AG04449 (cell line): Measurements from ENCODE around the gene TPBGL.

Experiments used
- CTCF ChIA-PET: fragments of 350-600 bp; formaldehyde crosslinking; extraction: SDS; loops from one replicate; lab custom pipeline; 2021; ENCODE audit warnings: antibody characterized with exemption; lab: Yijun Ruan, JAX
- POLR2A ChIA-PET: fragments of 400-600, 350-600 bp; formaldehyde crosslinking; extraction: SDS; loops from one replicate; lab custom pipeline; 2020; ENCODE audit warnings: antibody characterized with exemption, inconsistent platforms; lab: Yijun Ruan, JAX
- DNase-seq: peaks from one replicate; pipeline ENCODE4 v3.0.0-alpha.2; 2010; ENCODE audit warnings: low read depth, low spot score
- H3K4me3 ChIP-seq: 2 replicates; pipeline ENCODE4 v1.5.1; 2011; ENCODE audit warnings: low read depth, mild to moderate bottlenecking, control low read depth, low read length
- TF ChIP-seq, protein P1 (sequence below): IDR thresholded peaks from one replicate; pipeline ENCODE4 v1.5.1; 2011; ENCODE audit warnings: mild to moderate bottlenecking, moderate library complexity, low read length, control low read depth, inconsistent platforms; ENCODE audit not compliant: insufficient read depth; ENCODE audit errors: missing control alignments

TPBGL gene

DNA sequence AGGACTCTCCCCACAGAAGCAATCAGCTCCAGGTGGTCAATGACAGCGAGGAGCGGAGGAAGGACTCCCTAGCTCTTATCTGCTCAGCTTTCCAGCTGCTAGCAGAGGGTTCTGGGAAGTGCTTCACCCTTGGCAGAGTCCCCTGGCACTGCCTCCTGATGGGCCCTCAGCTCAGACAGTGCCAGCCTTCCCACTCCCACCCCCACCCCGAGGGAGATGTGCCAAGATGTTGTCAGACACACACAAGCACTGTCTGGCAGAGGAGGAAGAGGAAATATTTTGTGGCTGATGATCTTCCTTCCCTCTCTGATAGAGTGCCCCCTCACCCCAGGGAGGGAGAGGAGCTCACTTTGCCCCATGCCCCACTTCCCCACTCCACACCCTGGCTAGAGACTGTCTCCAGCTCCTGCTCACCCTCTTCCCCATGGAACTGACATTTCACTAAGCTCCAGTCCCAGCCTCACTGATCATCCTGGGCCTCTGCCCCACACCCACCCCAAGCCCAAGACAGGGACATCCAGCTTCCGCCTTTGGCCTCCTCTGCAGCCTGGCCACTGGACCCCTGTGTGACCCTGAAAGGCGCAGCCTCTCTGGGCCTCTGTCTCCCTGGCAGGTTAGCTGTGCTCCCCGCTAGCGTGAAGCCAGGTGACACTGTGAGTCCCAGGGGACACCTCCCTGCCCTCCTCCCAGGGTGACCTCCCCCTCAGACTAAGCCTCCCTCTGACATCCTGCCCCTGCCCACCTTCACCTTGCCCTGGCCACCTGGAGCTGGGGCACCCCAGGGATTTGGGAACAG is 45.2 kb upstream of the TPBGL start:
- TF ChIP-seq, protein P1, sequence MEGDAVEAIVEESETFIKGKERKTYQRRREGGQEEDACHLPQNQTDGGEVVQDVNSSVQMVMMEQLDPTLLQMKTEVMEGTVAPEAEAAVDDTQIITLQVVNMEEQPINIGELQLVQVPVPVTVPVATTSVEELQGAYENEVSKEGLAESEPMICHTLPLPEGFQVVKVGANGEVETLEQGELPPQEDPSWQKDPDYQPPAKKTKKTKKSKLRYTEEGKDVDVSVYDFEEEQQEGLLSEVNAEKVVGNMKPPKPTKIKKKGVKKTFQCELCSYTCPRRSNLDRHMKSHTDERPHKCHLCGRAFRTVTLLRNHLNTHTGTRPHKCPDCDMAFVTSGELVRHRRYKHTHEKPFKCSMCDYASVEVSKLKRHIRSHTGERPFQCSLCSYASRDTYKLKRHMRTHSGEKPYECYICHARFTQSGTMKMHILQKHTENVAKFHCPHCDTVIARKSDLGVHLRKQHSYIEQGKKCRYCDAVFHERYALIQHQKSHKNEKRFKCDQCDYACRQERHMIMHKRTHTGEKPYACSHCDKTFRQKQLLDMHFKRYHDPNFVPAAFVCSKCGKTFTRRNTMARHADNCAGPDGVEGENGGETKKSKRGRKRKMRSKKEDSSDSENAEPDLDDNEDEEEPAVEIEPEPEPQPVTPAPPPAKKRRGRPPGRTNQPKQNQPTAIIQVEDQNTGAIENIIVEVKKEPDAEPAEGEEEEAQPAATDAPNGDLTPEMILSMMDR: no peak
- no peak overlapping the region for H3K4me3 ChIP-seq
- CTCF ChIA-PET: interaction anchor here (0.9 to 3.8 kb wide), 8 partner anchors 10 to 266 kb away, joined by 3 to 47 read pairs (median 4); no protein-coding TSS in a partner anchor
- no peak for DNase-seq
- POLR2A ChIA-PET: no interaction called here

DNA sequence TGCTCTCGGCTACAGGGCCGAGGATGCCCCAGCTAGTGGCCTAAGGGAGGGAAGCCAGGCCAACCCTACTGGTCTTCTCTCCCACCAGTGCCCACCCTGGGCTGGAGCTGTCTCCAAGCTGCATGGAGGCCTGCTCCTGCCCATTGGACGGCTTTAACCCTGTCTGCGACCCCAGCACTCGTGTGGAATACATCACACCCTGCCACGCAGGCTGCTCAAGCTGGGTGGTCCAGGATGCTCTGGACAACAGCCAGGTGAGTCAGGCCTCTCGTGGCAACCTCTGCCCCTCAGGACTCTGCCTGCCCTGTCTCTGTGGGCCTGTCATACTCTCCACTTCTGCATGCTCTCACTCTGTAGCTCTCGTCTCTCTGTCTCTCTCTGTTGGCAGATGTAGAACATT is 44.1 kb upstream of the TPBGL start:
- TF ChIP-seq, protein P1: no peak
- CTCF ChIA-PET: interaction anchor here (1.0 to 3.8 kb wide), 8 partner anchors 9 to 267 kb away, joined by 3 to 47 read pairs (median 4); no protein-coding TSS in a partner anchor
- POLR2A ChIA-PET: interaction anchor here (0.7 kb wide), 1 partner anchor 225 kb away, joined by 4 read pairs; no protein-coding TSS in a partner anchor
- DNase-seq: no peak
- no peak overlapping the region for H3K4me3 ChIP-seq

DNA sequence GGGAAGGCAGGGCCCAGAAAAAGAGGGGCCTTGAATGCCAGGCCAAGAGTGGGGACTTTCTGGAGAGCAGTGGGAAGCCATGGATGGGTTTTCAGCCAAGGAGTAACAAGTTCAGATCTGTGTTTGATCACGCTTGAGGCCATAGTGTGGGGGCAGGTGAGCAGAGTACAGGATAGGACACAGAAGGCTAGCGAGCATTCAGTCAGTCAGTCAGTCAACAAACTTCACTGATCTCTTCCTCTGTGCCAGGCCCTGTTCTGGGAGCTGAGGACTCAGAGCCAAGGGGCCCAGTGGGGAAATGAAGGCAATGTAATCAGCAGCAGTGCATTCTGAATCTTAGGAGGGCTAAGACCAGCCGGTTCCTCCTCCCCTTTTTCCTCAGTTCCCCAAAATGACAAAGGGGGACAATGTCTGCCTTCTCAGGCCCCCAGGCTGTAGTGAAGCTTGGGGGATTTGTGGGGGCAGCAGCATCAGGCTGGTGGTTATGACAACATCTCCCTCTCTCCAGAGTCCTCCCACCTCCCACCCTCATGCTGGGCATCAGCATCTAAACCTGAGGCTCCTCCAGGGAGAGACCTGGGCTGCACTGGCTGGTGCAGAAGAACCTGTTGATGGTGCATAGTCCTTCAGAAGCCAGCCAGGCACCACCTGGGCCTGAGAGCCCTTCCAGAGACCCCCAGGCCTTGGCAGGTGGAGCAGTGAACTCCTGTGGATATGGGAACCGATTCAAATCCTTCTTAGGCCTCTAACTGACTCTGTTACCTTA is 42.9 kb upstream of the TPBGL start:
- ChIA-PET CTCF (interaction anchor here (3.8 kb wide), 1 partner anchor 7 kb away, joined by 47 read pairs; no protein-coding TSS in a partner anchor), POLR2A (no interaction called here)
- DNase-seq: no peak
- H3K4me3 ChIP-seq: no peak overlapping the region
- TF ChIP-seq, protein P1: no peak

DNA sequence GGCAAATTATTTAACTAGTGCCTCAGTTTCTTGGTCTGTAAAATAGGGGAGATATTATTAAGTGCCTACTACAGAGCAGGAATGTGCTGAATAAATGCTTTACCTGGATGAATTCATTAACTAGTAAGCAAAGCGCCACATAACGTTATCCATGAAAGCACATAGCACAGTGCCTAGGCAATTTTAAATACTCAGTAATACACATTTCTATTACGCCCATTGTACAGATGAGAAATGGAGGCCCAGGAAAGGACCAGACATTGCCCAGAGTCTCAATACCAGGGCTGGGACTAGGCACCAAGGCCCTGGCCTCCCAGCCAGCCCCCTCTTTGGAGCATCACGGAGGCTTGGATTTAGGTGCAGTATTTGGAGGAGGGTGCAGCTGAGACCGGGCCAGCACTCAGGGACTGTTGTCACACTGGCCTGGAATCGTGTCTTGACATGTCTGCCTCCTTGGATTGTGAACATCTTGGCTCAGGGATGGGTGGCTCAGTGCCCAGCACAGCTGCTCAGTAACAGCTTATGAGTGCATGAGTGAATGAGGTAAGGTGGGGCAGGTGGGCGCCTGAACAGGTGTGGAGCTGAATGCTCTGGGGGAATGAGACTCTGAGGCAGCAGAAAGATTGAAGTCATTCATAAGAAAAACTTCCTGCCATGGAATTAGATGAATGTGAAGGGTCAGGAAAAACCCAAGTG is 42.1 kb upstream of the TPBGL start:
- CTCF ChIA-PET: interaction anchor here (20.3 kb wide), 1 partner anchor 46 kb away, joined by 252 read pairs; the partner anchor contains the start of gene TPBGL
- DNase-seq: no peak
- H3K4me3 ChIP-seq: no peak overlapping the region
- POLR2A ChIA-PET: no interaction called here
- TF ChIP-seq, protein P1: no peak

DNA sequence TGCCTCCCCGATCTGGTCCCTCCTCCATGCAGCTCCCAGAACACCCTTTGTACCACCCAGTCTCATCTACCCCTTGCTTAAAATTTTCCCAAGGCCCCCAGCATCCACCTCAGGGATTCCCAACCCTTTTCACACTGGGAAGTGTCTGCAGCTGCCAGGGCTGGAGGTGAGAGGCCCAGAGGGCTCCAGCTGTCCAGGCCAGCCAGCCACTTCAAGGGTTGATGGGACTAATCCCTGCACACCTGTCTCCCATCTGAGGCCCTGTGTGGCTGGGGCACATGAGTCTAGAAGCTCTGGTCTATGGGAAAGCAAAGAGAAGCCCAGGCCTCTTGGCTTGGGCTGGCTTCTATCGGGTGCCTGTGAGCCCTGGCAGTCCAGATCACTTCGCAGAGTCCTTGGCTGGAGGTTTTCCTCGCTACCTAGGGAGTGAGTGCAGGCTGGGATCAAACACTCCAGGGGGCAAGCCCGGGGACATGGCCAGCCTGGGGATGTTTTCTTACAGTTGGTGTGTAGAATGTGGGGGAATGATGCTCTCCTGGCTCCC is 41.1 kb upstream of the TPBGL start:
- ChIA-PET POLR2A (no interaction called here), CTCF (interaction anchor here (0.7 to 20.3 kb wide), 4 partner anchors 45 to 270 kb away, joined by 3 to 252 read pairs (median 3); partner anchors contain the start of gene TPBGL)
- TF ChIP-seq, protein P1: no peak
- H3K4me3 ChIP-seq: no peak overlapping the region
- no peak for DNase-seq
